HEK293 (cell line): Measurements from ENCODE around the gene KIF2C.

Experiments
- CTCF ChIA-PET: fragments of 350-600 bp; formaldehyde crosslinking; extraction: SDS; loops from one replicate; lab custom pipeline; 2021; ENCODE audit warnings: antibody characterized with exemption; lab: Yijun Ruan, JAX
- POLR2A ChIA-PET: fragments of 300-600 bp; formaldehyde crosslinking; extraction: SDS; loops from one replicate; lab custom pipeline; 2020; ENCODE audit warnings: antibody characterized with exemption, inconsistent platforms; lab: Yijun Ruan, JAX
- H3K27ac ChIP-seq: fragments of 200-500 bp; sonication (Bioruptor generic); 2 replicates; pipeline ENCODE4 v1.5.1; 2014; ENCODE audit warnings: low read depth, low read length, control low read depth, inconsistent platforms; ENCODE audit errors: extremely low read depth
- H3K36me3 ChIP-seq, 2 experiments: fragments of 200-500 bp in 1 of 2; sonication (Bioruptor generic) in 1 of 2; 1 replicate in 1 of 2; 2 replicates in 1 of 2; pipeline ENCODE4 v1.5.1; 2014 to 2017; ENCODE audit warnings: inconsistent platforms in 2 of 2, low read length in 2 of 2; ENCODE audit not compliant: control insufficient read depth in 2 of 2, insufficient read depth in 1 of 2
- H3K4me1 ChIP-seq: fragments of 200-500 bp; sonication (Bioruptor generic); 2 replicates; pipeline ENCODE4 v1.5.1; 2014; ENCODE audit warnings: mild to moderate bottlenecking, low read length, inconsistent platforms; ENCODE audit not compliant: control insufficient read depth, insufficient read depth
- H3K4me3 ChIP-seq: 2 replicates; pipeline ENCODE4 v1.5.1; 2011; ENCODE audit warnings: low read depth, mild to moderate bottlenecking, control low read depth, low read length, moderate library complexity
- H3K9me3 ChIP-seq: fragments of 200-500 bp; sonication (Bioruptor generic); 2 replicates; pipeline ENCODE4 v1.5.1; 2014; ENCODE audit warnings: low read depth, low read length, inconsistent platforms; ENCODE audit not compliant: control insufficient read depth, insufficient read depth
- KLF17 ChIP-seq: fragments of 450-650 bp; formaldehyde crosslinking; IDR thresholded peaks from 2 replicates; pipeline ENCODE4 v1.5.1; 2016; ENCODE audit warnings: missing biosample characterization, missing genetic modification characterization
- KLF7 ChIP-seq: fragments of 450-650 bp; formaldehyde crosslinking; IDR thresholded peaks from 2 replicates; pipeline ENCODE4 v1.5.1; 2016; ENCODE audit warnings: missing biosample characterization, missing genetic modification characterization, borderline replicate concordance
- OVOL3 ChIP-seq: fragments of 450-650 bp; formaldehyde crosslinking; IDR thresholded peaks from 2 replicates; pipeline ENCODE4 v1.5.1; 2016; ENCODE audit warnings: missing biosample characterization, missing genetic modification characterization
- SALL2 ChIP-seq: fragments of 450-650 bp; formaldehyde crosslinking; IDR thresholded peaks from 2 replicates; pipeline ENCODE4 v1.5.0; 2017; ENCODE audit warnings: missing biosample characterization, mild to moderate bottlenecking, missing genetic modification characterization, borderline replicate concordance
- SCRT1 ChIP-seq: fragments of 450-650 bp; formaldehyde crosslinking; IDR thresholded peaks from 2 replicates; pipeline ENCODE4 v1.5.1; 2016; ENCODE audit warnings: missing biosample characterization, missing genetic modification characterization, borderline replicate concordance
- SETDB1 ChIP-seq: IDR thresholded peaks from one replicate; pipeline ENCODE4 v1.6.1; 2017; ENCODE audit warnings: mild to moderate bottlenecking, low read length, moderate library complexity, mixed read lengths; ENCODE audit not compliant: insufficient read length
- ZBTB17 ChIP-seq: fragments of 450-650 bp; formaldehyde crosslinking; IDR thresholded peaks from 2 replicates; pipeline ENCODE4 v1.5.1; 2016; ENCODE audit warnings: missing biosample characterization, missing genetic modification characterization
- ZBTB20 ChIP-seq: fragments of 450-650 bp; formaldehyde crosslinking; IDR thresholded peaks from 2 replicates; pipeline ENCODE4 v1.5.1; 2016; ENCODE audit warnings: missing biosample characterization, missing genetic modification characterization
- ZBTB21 ChIP-seq: fragments of 450-650 bp; formaldehyde crosslinking; IDR thresholded peaks from 2 replicates; pipeline ENCODE4 v1.5.1; 2017; ENCODE audit warnings: missing biosample characterization, missing genetic modification characterization
- ZBTB7A ChIP-seq: fragments of 450-650 bp; formaldehyde crosslinking; IDR thresholded peaks from 2 replicates; pipeline ENCODE4 v1.5.1; 2016; ENCODE audit warnings: low read depth, missing biosample characterization, missing genetic modification characterization
- ZNF10 ChIP-seq: fragments of 450-650 bp; formaldehyde crosslinking; IDR thresholded peaks from 2 replicates; pipeline ENCODE4 v1.5.1; 2017; ENCODE audit warnings: missing biosample characterization, missing genetic modification characterization
- ZNF114 ChIP-seq: fragments of 450-650 bp; formaldehyde crosslinking; IDR thresholded peaks from 2 replicates; pipeline ENCODE4 v1.5.0; 2017; ENCODE audit warnings: missing biosample characterization, missing genetic modification characterization
- ZNF146 ChIP-seq: fragments of 450-650 bp; formaldehyde crosslinking; IDR thresholded peaks from 2 replicates; pipeline ENCODE4 v1.5.1; 2016; ENCODE audit warnings: missing biosample characterization, missing genetic modification characterization
- ZNF155 ChIP-seq: fragments of 450-650 bp; formaldehyde crosslinking; IDR thresholded peaks from 2 replicates; pipeline ENCODE4 v1.5.1; 2016; ENCODE audit warnings: missing biosample characterization, missing genetic modification characterization
- ZNF302 ChIP-seq: fragments of 450-650 bp; formaldehyde crosslinking; IDR thresholded peaks from 2 replicates; pipeline ENCODE4 v1.5.1; 2016; ENCODE audit warnings: missing biosample characterization, missing genetic modification characterization, low read depth
- ZNF366 ChIP-seq: fragments of 450-650 bp; formaldehyde crosslinking; conservative IDR thresholded peaks from 2 replicates; pipeline ENCODE4 v1.5.1; 2016; ENCODE audit warnings: missing biosample characterization, missing genetic modification characterization
- ZNF473 ChIP-seq: fragments of 450-650 bp; formaldehyde crosslinking; IDR thresholded peaks from 2 replicates; pipeline ENCODE4 v1.5.1; 2017; ENCODE audit warnings: missing biosample characterization, missing genetic modification characterization
- ZNF530 ChIP-seq: fragments of 450-650 bp; formaldehyde crosslinking; IDR thresholded peaks from 2 replicates; pipeline ENCODE4 v1.5.1; 2016; ENCODE audit warnings: low read depth, missing biosample characterization, missing genetic modification characterization
- ZNF549 ChIP-seq: fragments of 450-650 bp; IDR thresholded peaks from 2 replicates; pipeline ENCODE4 v1.5.1; 2018; ENCODE audit warnings: missing biosample characterization, missing genetic modification characterization, mild to moderate bottlenecking, inconsistent platforms, moderate library complexity
- ZNF555 ChIP-seq: fragments of 450-650 bp; formaldehyde crosslinking; conservative IDR thresholded peaks from 2 replicates; pipeline ENCODE4 v1.5.1; 2017; ENCODE audit warnings: missing biosample characterization, mild to moderate bottlenecking, missing genetic modification characterization, inconsistent platforms
- ZNF558 ChIP-seq: fragments of 450-650 bp; formaldehyde crosslinking; IDR thresholded peaks from 2 replicates; pipeline ENCODE4 v1.5.1; 2016; ENCODE audit warnings: missing biosample characterization, missing genetic modification characterization
- ZNF621 ChIP-seq: fragments of 450-650 bp; formaldehyde crosslinking; IDR thresholded peaks from 2 replicates; pipeline ENCODE4 v1.5.1; 2017; ENCODE audit warnings: missing biosample characterization, missing genetic modification characterization
- ZNF629 ChIP-seq: fragments of 450-650 bp; formaldehyde crosslinking; IDR thresholded peaks from 2 replicates; pipeline ENCODE4 v1.5.1; 2017; ENCODE audit warnings: missing biosample characterization, missing genetic modification characterization
- ZNF660 ChIP-seq: fragments of 450-650 bp; IDR thresholded peaks from 2 replicates; pipeline ENCODE4 v1.5.1; 2018; ENCODE audit warnings: missing biosample characterization, mild to moderate bottlenecking, missing genetic modification characterization
- ZNF701 ChIP-seq: fragments of 450-650 bp; formaldehyde crosslinking; IDR thresholded peaks from 2 replicates; pipeline ENCODE4 v1.5.1; 2016; ENCODE audit warnings: missing biosample characterization, missing genetic modification characterization
- ZNF776 ChIP-seq: fragments of 450-650 bp; formaldehyde crosslinking; IDR thresholded peaks from 2 replicates; pipeline ENCODE4 v1.5.0; 2017; ENCODE audit warnings: missing biosample characterization, missing genetic modification characterization, borderline replicate concordance
- ZNF785 ChIP-seq: fragments of 450-650 bp; formaldehyde crosslinking; IDR thresholded peaks from 2 replicates; pipeline ENCODE4 v1.5.1; 2016; ENCODE audit warnings: missing biosample characterization, missing genetic modification characterization
- ZSCAN16 ChIP-seq: fragments of 450-650 bp; formaldehyde crosslinking; IDR thresholded peaks from 2 replicates; pipeline ENCODE4 v1.5.1; 2016; ENCODE audit warnings: missing biosample characterization, missing genetic modification characterization
- TF ChIP-seq, protein P1 (sequence below): fragments of 450-650 bp; formaldehyde crosslinking; IDR thresholded peaks from 2 replicates; pipeline ENCODE4 v1.5.1; 2016; ENCODE audit warnings: missing biosample characterization, missing genetic modification characterization
- TF ChIP-seq, protein P2 (sequence below): fragments of 450-650 bp; formaldehyde crosslinking; optimal IDR thresholded peaks from 2 replicates; pipeline ENCODE3; 2016; ENCODE audit warnings: missing biosample characterization, mild to moderate bottlenecking, missing genetic modification characterization
- TF ChIP-seq, protein P3 (sequence below): fragments of 450-650 bp; formaldehyde crosslinking; IDR thresholded peaks from 2 replicates; pipeline ENCODE4 v1.5.1; 2017; ENCODE audit warnings: missing biosample characterization, missing genetic modification characterization

KIF2C gene

GRCh38 chr1:44799770-44800584 lies 60.3 kb downstream of the KIF2C start, which contains the start of gene PLK3:
Gene PLK3 (plus strand): TSS chr1:44800377. CDS start chr1:44800464, 87 bp downstream.
- peaks cover 0 to 31% of the 10 kb centered on the region in 2 experiments; a peak in 1 of 3 replicates for H3K36me3 ChIP-seq
- H3K4me1 ChIP-seq: no peaks in the 10 kb centered on the region
- CTCF ChIA-PET: interaction anchor here (0.6 to 4.2 kb wide), 14 partner anchors 9 to 500 kb away, joined by 3 to 28 read pairs (median 3); partner anchors contain the start of gene BTBD19
- peak within 1 kb of the TSS; percentile 70 for H3K4me3 ChIP-seq
- POLR2A ChIA-PET: interaction anchor here (0.5 to 4.3 kb wide), 23 partner anchors 9 to 1778 kb away, joined by 3 to 62 read pairs (median 5); partner anchors contain the start of genes BTBD19, EIF2B3, HECTD3 and PTCH2
- H3K9me3 ChIP-seq: no peaks in the 10 kb centered on the region
- peak within 1 kb of the TSS; percentile 80 for H3K27ac ChIP-seq
- no peak for TF ChIP-seq ZNF302 (tag by site-specific recombination)
- no peak for TF ChIP-seq ZNF558 (tag by site-specific recombination)
- peak; percentile 14 for TF ChIP-seq SETDB1
- TF ChIP-seq KLF7 (tag by site-specific recombination): peak; percentile 95
- TF ChIP-seq ZNF776: no peak
- no peak for TF ChIP-seq SALL2
- peak; percentile 55; the same call in 1 of the 2 replicates for TF ChIP-seq ZNF10 (tag by site-specific recombination)
- no peak for TF ChIP-seq ZNF549 (tag by site-specific recombination)
- TF ChIP-seq SCRT1: no peak
- TF ChIP-seq ZNF629: peak; percentile 85
- peak; percentile 38; the same call in 1 of the 2 replicates for TF ChIP-seq ZNF366 (tag by site-specific recombination)
- TF ChIP-seq ZNF155 (tag by site-specific recombination): no peak
- TF ChIP-seq ZBTB17: peak; percentile 93
- TF ChIP-seq KLF17: peak; percentile 96
- TF ChIP-seq, protein P1, sequence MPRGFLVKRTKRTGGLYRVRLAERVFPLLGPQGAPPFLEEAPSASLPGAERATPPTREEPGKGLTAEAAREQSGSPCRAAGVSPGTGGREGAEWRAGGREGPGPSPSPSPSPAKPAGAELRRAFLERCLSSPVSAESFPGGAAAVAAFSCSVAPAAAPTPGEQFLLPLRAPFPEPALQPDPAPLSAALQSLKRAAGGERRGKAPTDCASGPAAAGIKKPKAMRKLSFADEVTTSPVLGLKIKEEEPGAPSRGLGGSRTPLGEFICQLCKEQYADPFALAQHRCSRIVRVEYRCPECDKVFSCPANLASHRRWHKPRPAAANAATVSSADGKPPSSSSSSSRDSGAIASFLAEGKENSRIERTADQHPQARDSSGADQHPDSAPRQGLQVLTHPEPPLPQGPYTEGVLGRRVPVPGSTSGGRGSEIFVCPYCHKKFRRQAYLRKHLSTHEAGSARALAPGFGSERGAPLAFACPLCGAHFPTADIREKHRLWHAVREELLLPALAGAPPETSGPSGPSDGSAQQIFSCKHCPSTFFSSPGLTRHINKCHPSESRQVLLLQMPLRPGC (tag by site-specific recombination): peak; percentile 74
- TF ChIP-seq ZNF114: no peak
- TF ChIP-seq, protein P2, sequence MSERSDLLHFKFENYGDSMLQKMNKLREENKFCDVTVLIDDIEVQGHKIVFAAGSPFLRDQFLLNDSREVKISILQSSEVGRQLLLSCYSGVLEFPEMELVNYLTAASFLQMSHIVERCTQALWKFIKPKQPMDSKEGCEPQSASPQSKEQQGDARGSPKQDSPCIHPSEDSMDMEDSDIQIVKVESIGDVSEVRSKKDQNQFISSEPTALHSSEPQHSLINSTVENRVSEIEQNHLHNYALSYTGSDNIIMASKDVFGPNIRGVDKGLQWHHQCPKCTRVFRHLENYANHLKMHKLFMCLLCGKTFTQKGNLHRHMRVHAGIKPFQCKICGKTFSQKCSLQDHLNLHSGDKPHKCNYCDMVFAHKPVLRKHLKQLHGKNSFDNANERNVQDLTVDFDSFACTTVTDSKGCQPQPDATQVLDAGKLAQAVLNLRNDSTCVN (tag by site-specific recombination): peak; percentile 81
- no peak for TF ChIP-seq ZNF530 (tag by site-specific recombination)
- TF ChIP-seq ZSCAN16: no peak
- no peak for TF ChIP-seq ZNF701 (tag by site-specific recombination)
- peak; percentile 50; the same call in 1 of the 2 replicates for TF ChIP-seq ZBTB21
- TF ChIP-seq OVOL3 (tag by site-specific recombination): no peak
- TF ChIP-seq ZBTB20: peak; percentile 99
- TF ChIP-seq, protein P3, sequence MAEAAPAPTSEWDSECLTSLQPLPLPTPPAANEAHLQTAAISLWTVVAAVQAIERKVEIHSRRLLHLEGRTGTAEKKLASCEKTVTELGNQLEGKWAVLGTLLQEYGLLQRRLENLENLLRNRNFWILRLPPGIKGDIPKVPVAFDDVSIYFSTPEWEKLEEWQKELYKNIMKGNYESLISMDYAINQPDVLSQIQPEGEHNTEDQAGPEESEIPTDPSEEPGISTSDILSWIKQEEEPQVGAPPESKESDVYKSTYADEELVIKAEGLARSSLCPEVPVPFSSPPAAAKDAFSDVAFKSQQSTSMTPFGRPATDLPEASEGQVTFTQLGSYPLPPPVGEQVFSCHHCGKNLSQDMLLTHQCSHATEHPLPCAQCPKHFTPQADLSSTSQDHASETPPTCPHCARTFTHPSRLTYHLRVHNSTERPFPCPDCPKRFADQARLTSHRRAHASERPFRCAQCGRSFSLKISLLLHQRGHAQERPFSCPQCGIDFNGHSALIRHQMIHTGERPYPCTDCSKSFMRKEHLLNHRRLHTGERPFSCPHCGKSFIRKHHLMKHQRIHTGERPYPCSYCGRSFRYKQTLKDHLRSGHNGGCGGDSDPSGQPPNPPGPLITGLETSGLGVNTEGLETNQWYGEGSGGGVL: no peak
- 0 out of 2 replicates have a peak, but pooled peaks have one; percentile 18 for TF ChIP-seq ZNF785 (tag by site-specific recombination)
- TF ChIP-seq ZNF473 (tag by site-specific recombination): no peak
- no peak for TF ChIP-seq ZNF621 (tag by site-specific recombination)
- 0 out of 2 replicates have a peak, but pooled peaks have one; percentile 30 for TF ChIP-seq ZBTB7A (tag by site-specific recombination)
- peak; percentile 32; the same call in 1 of the 2 replicates for TF ChIP-seq ZNF146 (tag by site-specific recombination)
- TF ChIP-seq ZNF555 (tag by site-specific recombination): no peak
- peak; percentile 68 for TF ChIP-seq ZNF660 (tag by site-specific recombination)
